Neuronal stem cell (in vitro differentiated cells): ENCODE measurements around the gene PRKN.

Source experiments
- DNase-seq: peaks from one replicate; pipeline ENCODE4 v3.0.0-alpha.2; 2013; ENCODE audit warnings: low spot score
- H2AFZ ChIP-seq: one replicate; pipeline ENCODE4 v1.6.1; 2013; ENCODE audit warnings: mild to moderate bottlenecking, low read length, inconsistent platforms
- H2AK5ac ChIP-seq: 2 replicates; pipeline ENCODE4 v1.6.1; 2013; ENCODE audit warnings: low read depth, mild to moderate bottlenecking, inconsistent platforms, low read length, moderate library complexity, mixed read lengths
- H2BK120ac ChIP-seq: 2 replicates; pipeline ENCODE4 v1.6.1; 2013; ENCODE audit warnings: low read depth, mild to moderate bottlenecking, inconsistent platforms, low read length, moderate library complexity, mixed read lengths
- H2BK12ac ChIP-seq: one replicate; pipeline ENCODE4 v1.6.1; 2013; ENCODE audit warnings: low read length, inconsistent platforms
- H2BK15ac ChIP-seq: 2 replicates; pipeline ENCODE4 v1.6.1; 2013; ENCODE audit warnings: mild to moderate bottlenecking, low read length, inconsistent platforms, mixed read lengths
- H2BK5ac ChIP-seq: one replicate; pipeline ENCODE4 v1.6.1; 2013; ENCODE audit warnings: inconsistent platforms, mild to moderate bottlenecking, low read length, moderate library complexity
- H3K14ac ChIP-seq: one replicate; pipeline ENCODE4 v1.6.1; 2013; ENCODE audit warnings: low read length, inconsistent platforms
- H3K18ac ChIP-seq: 2 replicates; pipeline ENCODE4 v1.6.1; 2013; ENCODE audit warnings: low read length, inconsistent platforms
- H3K23ac ChIP-seq: 2 replicates; pipeline ENCODE4 v1.6.1; 2013; ENCODE audit warnings: low read depth, mild to moderate bottlenecking, mixed read lengths, low read length, inconsistent platforms; ENCODE audit not compliant: poor library complexity
- H3K27ac ChIP-seq: replicated peaks from 3 replicates; pipeline ENCODE4 v1.5.1; 2013; ENCODE audit warnings: low read length, inconsistent platforms
- H3K27me3 ChIP-seq, 3 experiments: 2 replicates each; pipeline ENCODE4 v1.6.1; 2013; ENCODE audit warnings: low read length in 3 of 3, mild to moderate bottlenecking in 2 of 3, inconsistent platforms in 1 of 3, low read depth in 1 of 3, mixed read lengths in 1 of 3, moderate library complexity in 1 of 3; ENCODE audit not compliant: control insufficient read depth in 3 of 3, insufficient read depth in 3 of 3
- H3K36me3 ChIP-seq, 2 donors: replicated peaks in 1 of 2; 2 replicates each; pipeline ENCODE4 v1.6.1; 2013; ENCODE audit warnings: low read length in 2 of 2; ENCODE audit not compliant: control insufficient read depth in 2 of 2, insufficient read depth in 2 of 2
- H3K4ac ChIP-seq: 2 replicates; pipeline ENCODE4 v1.6.1; 2013; ENCODE audit warnings: inconsistent platforms, mild to moderate bottlenecking, low read length, moderate library complexity
- H3K4me1 ChIP-seq, 2 donors: 1 replicate in 1 of 2; 2 replicates in 1 of 2; pipeline ENCODE4 v1.6.1; 2013; ENCODE audit warnings: low read length in 2 of 2, low read depth in 1 of 2; ENCODE audit not compliant: control insufficient read depth in 2 of 2, insufficient read depth in 1 of 2
- H3K4me2 ChIP-seq: one replicate; pipeline ENCODE4 v1.6.1; 2013; ENCODE audit warnings: mild to moderate bottlenecking, low read length, inconsistent platforms; ENCODE audit not compliant: insufficient read depth, poor library complexity, severe bottlenecking
- H3K4me3 ChIP-seq, 2 donors: 2 replicates each; pipeline ENCODE4 v1.5.1; 2013; ENCODE audit warnings: low read length in 2 of 2, mild to moderate bottlenecking in 2 of 2, inconsistent platforms in 1 of 2, moderate library complexity in 1 of 2
- H3K79me1 ChIP-seq: one replicate; pipeline ENCODE4 v1.6.1; 2013; ENCODE audit warnings: low read depth, mild to moderate bottlenecking, inconsistent platforms, low read length, moderate library complexity
- H3K9ac ChIP-seq: one replicate; pipeline ENCODE4 v1.6.1; 2013; ENCODE audit warnings: mild to moderate bottlenecking, low read depth, low read length, inconsistent platforms; ENCODE audit not compliant: poor library complexity
- H3K9me3 ChIP-seq, 2 donors: replicated peaks in 1 of 2; 2 replicates each; pipeline versions ENCODE3 to v1.6.1; 2013; ENCODE audit warnings: low read length in 2 of 2, mild to moderate bottlenecking in 2 of 2, inconsistent platforms in 1 of 2, low read depth in 1 of 2, mixed read lengths in 1 of 2, moderate library complexity in 1 of 2; ENCODE audit not compliant: control insufficient read depth in 2 of 2, insufficient read depth in 1 of 2
- H4K8ac ChIP-seq: one replicate; pipeline ENCODE4 v1.6.1; 2013; ENCODE audit warnings: low read depth, mild to moderate bottlenecking, inconsistent platforms, low read length, moderate library complexity
- H4K91ac ChIP-seq: one replicate; pipeline ENCODE4 v1.6.1; 2013; ENCODE audit warnings: low read length, low read depth, mild to moderate bottlenecking, inconsistent platforms; ENCODE audit not compliant: poor library complexity
- WGBS, 2 donors: extraction: QIAGEN DNeasy Blood & Tissue Kit; methylation state at CpG; one replicate each; pipeline ENCODE4 v1.1.7; 2013; ENCODE audit warnings: missing lambda C conversion rate in 2 of 2, mixed read lengths in 1 of 2; ENCODE audit not compliant: insufficient read length in 2 of 2, insufficient replicate concordance in 1 of 2; ENCODE audit errors: extremely low coverage in 2 of 2; 5-methylcytosine and 5-hydroxymethylcytosine counted together

PRKN gene

DNA sequence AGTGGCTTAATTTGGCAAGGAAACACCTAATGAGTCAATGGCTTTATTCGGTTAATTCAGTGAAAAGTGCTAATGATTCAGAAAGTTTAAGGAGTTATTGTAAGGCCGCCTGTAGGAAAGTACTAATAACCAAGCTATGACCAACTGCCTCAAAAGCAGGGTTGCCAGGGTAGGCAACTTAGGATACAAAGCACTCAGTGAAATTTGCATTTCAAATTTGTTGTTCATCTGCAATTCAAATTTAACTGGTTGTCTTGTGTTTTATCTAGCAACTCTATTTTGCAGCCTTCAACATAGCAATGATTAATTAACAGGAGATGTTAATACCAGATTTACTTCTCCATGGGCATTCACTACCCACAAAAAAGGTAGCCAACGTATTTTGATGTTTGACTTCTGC, 412.3 kb downstream of the PRKN start:
- Histone ChIP-seq H3K9me3 (peaks cover 0 to 3% of the 10 kb centered on the region in 2 donors), H3K4me2 (no peak overlapping the region), H2AFZ (no peak overlapping the region), H3K27ac (no peak overlapping the region), H3K4me1 (peaks cover 0 to 10% of the 10 kb centered on the region in 2 donors), H3K14ac (no peak overlapping the region), H2BK12ac (no peak overlapping the region), H3K4ac (no peak overlapping the region), H3K27me3 (no peaks in the 10 kb centered on the region), H2BK15ac (no peak overlapping the region), H2BK120ac (no peak overlapping the region), H2AK5ac (no peak overlapping the region), H3K9ac (no peak overlapping the region), H4K8ac (no peak overlapping the region), H3K23ac (no peak overlapping the region), H3K18ac (no peak overlapping the region), H3K36me3 (no peaks in the 10 kb centered on the region), H4K91ac (no peak overlapping the region), H2BK5ac (no peak overlapping the region), H3K79me1 (no peaks in the 10 kb centered on the region), H3K4me3 (no peak overlapping the region)
- DNase-seq: no peak
- no CpG with 5 or more reads among the region's 3 CpGs for WGBS, 2 donors

DNA sequence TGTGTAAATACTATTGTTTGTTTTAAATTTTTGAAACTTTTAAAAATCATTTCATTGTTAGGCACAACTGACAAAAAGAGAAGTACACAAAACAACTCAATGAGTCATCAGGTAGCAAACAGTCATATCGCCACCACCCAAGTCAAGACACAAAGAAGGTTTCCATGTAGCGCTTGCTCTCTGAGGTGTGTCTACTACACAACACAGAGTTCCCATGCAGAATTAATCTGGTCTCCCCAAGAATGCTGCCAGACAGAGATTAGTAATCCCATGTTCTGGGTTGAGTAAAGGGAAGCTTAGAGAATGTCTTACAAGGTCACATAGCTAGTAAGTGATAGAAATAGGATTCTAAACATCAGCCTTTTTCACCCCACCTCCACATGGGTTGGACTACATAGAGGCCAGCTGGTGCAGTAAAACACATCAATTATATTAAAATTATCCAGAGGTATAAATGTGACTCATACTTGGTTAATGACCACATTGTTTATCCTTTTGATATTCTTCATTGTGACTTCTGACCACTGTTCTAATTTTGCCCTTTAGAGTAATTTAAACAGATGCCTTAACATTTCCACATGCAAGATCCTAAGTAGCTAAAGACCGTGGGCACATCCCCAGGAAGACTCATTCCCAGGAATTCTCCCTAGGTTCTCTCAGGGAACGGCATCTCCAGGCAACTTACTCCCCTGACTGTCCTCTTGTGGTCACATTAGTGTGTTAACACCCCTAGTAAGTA, 413.5 kb downstream of the PRKN start:
- WGBS, 2 donors: no CpG with 5 or more reads among the region's 4 CpGs
- no peak overlapping the region for H2BK12ac ChIP-seq

DNA sequence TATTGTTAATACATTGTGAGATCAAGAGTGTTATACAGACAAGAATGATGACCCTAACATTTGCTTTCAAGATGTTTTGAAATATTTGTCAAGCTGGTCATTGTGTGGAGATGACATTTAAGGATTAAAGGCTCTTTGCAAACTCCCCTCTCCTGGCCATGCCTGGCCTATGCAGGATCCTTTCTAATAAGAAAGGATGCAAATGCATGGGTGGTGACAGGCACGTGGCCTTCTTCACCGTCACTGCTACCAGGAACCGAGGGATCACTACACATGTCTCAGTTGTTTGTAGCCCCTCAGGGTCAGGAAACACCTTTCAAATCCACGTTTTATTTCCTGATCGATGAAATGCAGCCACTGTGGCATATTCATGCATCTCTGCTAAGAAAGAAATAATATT, 419.7 kb downstream of the PRKN start:
- H3K27me3 ChIP-seq: no peaks in the 10 kb centered on the region
- no peak overlapping the region for H3K4me3 ChIP-seq
- H3K14ac ChIP-seq: no peak overlapping the region
- no peak overlapping the region for H3K18ac ChIP-seq
- DNase-seq: no peak
- no peak overlapping the region for H3K9ac ChIP-seq
- no peak overlapping the region for H2BK120ac ChIP-seq
- H2BK15ac ChIP-seq: no peak overlapping the region
- no peak overlapping the region for H2BK5ac ChIP-seq
- no peak overlapping the region for H3K23ac ChIP-seq
- no peaks in the 10 kb centered on the region for H3K9me3 ChIP-seq
- no peak overlapping the region for H4K8ac ChIP-seq
- H2AK5ac ChIP-seq: no peak overlapping the region
- no peak overlapping the region for H3K4me2 ChIP-seq
- H3K4me1 ChIP-seq: no peaks in the 10 kb centered on the region
- no peaks in the 10 kb centered on the region for H3K79me1 ChIP-seq
- H4K91ac ChIP-seq: no peak overlapping the region
- no peak overlapping the region for H3K4ac ChIP-seq
- no CpG with 5 or more reads among the region's 5 CpGs for WGBS, 2 donors
- H3K27ac ChIP-seq: no peak overlapping the region
- H3K36me3 ChIP-seq: no peaks in the 10 kb centered on the region
- no peak overlapping the region for H2AFZ ChIP-seq
- no peak overlapping the region for H2BK12ac ChIP-seq

More for the DNA sequence above, 413.5 kb downstream of the PRKN start:
- Histone ChIP-seq H4K8ac (no peak overlapping the region), H3K23ac (no peak overlapping the region), H3K27ac (no peak overlapping the region), H3K14ac (no peak overlapping the region), H3K18ac (no peak overlapping the region), H3K79me1 (no peaks in the 10 kb centered on the region), H2AK5ac (no peak overlapping the region), H3K9ac (no peak overlapping the region), H3K4ac (no peak overlapping the region), H2BK5ac (no peak overlapping the region), H3K4me3 (no peak overlapping the region), H4K91ac (no peak overlapping the region), H3K4me1 (peaks cover 0 to 10% of the 10 kb centered on the region in 2 donors), H2AFZ (no peak overlapping the region), H3K36me3 (no peaks in the 10 kb centered on the region), H2BK120ac (no peak overlapping the region), H3K4me2 (no peak overlapping the region), H3K27me3 (no peaks in the 10 kb centered on the region), H2BK15ac (no peak overlapping the region), H3K9me3 (peaks cover 0 to 3% of the 10 kb centered on the region in 2 donors)
- no peak for DNase-seq

DNA sequence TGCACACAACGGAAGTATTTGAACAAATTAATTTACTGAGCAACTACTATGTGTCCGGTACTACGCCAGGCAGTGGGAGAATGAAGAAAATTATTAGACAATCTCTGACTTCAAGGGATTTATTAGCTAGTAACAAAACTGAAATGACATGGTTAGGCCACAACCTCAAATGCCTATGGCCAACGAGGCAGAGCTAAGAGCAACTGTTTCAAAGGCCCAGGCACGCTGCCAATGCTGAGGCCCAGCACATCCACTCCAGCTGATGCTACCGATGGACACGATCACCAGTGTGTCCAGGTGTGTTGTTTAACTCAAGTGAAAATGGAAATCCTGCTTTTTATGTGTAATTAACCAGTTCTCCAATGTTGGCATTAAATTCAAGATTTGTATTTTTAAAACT, 420.9 kb downstream of the PRKN start:
- no peak for DNase-seq
- H3K27ac ChIP-seq: no peak overlapping the region
- H3K9ac ChIP-seq: no peak overlapping the region
- no peaks in the 10 kb centered on the region for H3K4me1 ChIP-seq
- H3K23ac ChIP-seq: no peak overlapping the region
- no peak overlapping the region for H2BK5ac ChIP-seq
- H3K79me1 ChIP-seq: no peaks in the 10 kb centered on the region
- no peak overlapping the region for H4K8ac ChIP-seq
- H3K4ac ChIP-seq: no peak overlapping the region
- no peak overlapping the region for H3K14ac ChIP-seq
- H3K4me3 ChIP-seq: no peak overlapping the region
- H3K9me3 ChIP-seq: no peaks in the 10 kb centered on the region
- WGBS, 2 donors: no CpG with 5 or more reads among the region's 7 CpGs
- H3K4me2 ChIP-seq: no peak overlapping the region
- no peak overlapping the region for H2AFZ ChIP-seq
- no peaks in the 10 kb centered on the region for H3K36me3 ChIP-seq
- H2BK12ac ChIP-seq: no peak overlapping the region
- H2AK5ac ChIP-seq: no peak overlapping the region
- H4K91ac ChIP-seq: no peak overlapping the region
- no peaks in the 10 kb centered on the region for H3K27me3 ChIP-seq
- H2BK120ac ChIP-seq: no peak overlapping the region
- no peak overlapping the region for H3K18ac ChIP-seq
- H2BK15ac ChIP-seq: no peak overlapping the region
